Measurements from ENCODE around the gene ACRBP.

- TF ChIP-seq CTCF (IDR thresholded peaks at IDR 0.05; ENCODE audit: low read depth, low read length, poor library complexity, severe bottlenecking) (no peak), EZH2phosphoT487 (IDR thresholded peaks at IDR 0.05; ENCODE audit: borderline replicate concordance, low read length) (no peak)
Observed at GRCh38 chr12:6608592-6609281, 38.5 kb downstream of the ACRBP start.

Measured in DOHH2 (cell line).